Measurements from ENCODE around the gene SCRN3. TPM values are rescaled to one million over a fixed set of nuclear protein-coding genes. Genes with fewer than 3 reads are reported as not detected.
A peak's percentile ranks its signal among the peaks of the same experiment; 100 is the strongest.

SCRN3 gene
- total RNA-seq, 4 donors from 2014 or later = 22.2 to 30.4 (median 26.8) TPM

- H3K4me1 ChIP-seq = peaks cover 0 to 6% (median 0%) of the 10 kb centered on the region in 3 donors
- peaks cover 0 to 70% of the 10 kb centered on the region in 2 donors for H3K36me3 ChIP-seq
- no peak overlapping the region for H3K4me3 ChIP-seq
- no peaks in the 10 kb centered on the region for H3K27me3 ChIP-seq
- ATAC-seq = no peak
- H3K27ac ChIP-seq = no peak overlapping the region
- no peak for TF ChIP-seq POLR2AphosphoS5 (IDR thresholded peaks at IDR 0.05)
- no peak for TF ChIP-seq POLR2A (IDR thresholded peaks at IDR 0.05)
- TF ChIP-seq CTCF (IDR thresholded peaks at IDR 0.05) = no peak
- TF ChIP-seq EP300 (IDR thresholded peaks at IDR 0.05) = no peak
- H3K9me3 ChIP-seq = no peaks in the 10 kb centered on the region
Measured at GRCh38 chr2:174436351-174436750, 40.8 kb downstream of the SCRN3 start.

- Histone ChIP-seq H3K27me3 (no peaks in the 10 kb centered on the region), H3K27ac (no peak overlapping the region), H3K4me3 (no peak overlapping the region), H3K9me3 (no peaks in the 10 kb centered on the region), H3K36me3 (peaks cover 0 to 66% of the 10 kb centered on the region in 2 donors), H3K4me1 (peaks cover 0 to 14% (median 0%) of the 10 kb centered on the region in 3 donors)
- peak; percentile 41 for ATAC-seq
- WGBS, 2 donors (ENCODE audit: low coverage in 1 of 2) = 81 to 87% methylated on average over 7 to 13 of the region's 13 CpGs
- TF ChIP-seq EP300 (IDR thresholded peaks at IDR 0.05) (no peak), POLR2A (IDR thresholded peaks at IDR 0.05) (no peak), POLR2AphosphoS5 (IDR thresholded peaks at IDR 0.05) (no peak), CTCF (IDR thresholded peaks at IDR 0.05) (no peak)
Measured at GRCh38 chr2:174438146-174438886, 42.8 kb downstream of the SCRN3 start.

GRCh38 chr2:174439323-174439722 lies 43.8 kb downstream of the SCRN3 start:
- TF ChIP-seq EP300 (IDR thresholded peaks at IDR 0.05) (no peak), POLR2A (IDR thresholded peaks at IDR 0.05) (no peak), POLR2AphosphoS5 (IDR thresholded peaks at IDR 0.05) (no peak), CTCF (IDR thresholded peaks at IDR 0.05) (no peak)
- no peak overlapping the region for H3K27ac ChIP-seq

GRCh38 chr2:174439950-174440349 lies 44.4 kb downstream of the SCRN3 start:
- 41 to 78% methylated on average over 2 of the region's 2 CpGs for WGBS, 2 donors (ENCODE audit: low coverage in 1 of 2)
- Histone ChIP-seq H3K4me3 (no peak overlapping the region), H3K36me3 (peaks cover 0 to 67% of the 10 kb centered on the region in 2 donors), H3K27me3 (no peaks in the 10 kb centered on the region), H3K4me1 (peaks cover 0 to 15% (median 0%) of the 10 kb centered on the region in 3 donors), H3K27ac (no peak overlapping the region), H3K9me3 (no peaks in the 10 kb centered on the region)
- TF ChIP-seq POLR2A (IDR thresholded peaks at IDR 0.05) (no peak), POLR2AphosphoS5 (IDR thresholded peaks at IDR 0.05) (no peak), CTCF (IDR thresholded peaks at IDR 0.05) (no peak), EP300 (IDR thresholded peaks at IDR 0.05) (no peak)
- ATAC-seq = no peak

More at GRCh38 chr2:174439323-174439722, 43.8 kb downstream of the SCRN3 start:
- H3K4me3 ChIP-seq = no peak overlapping the region
- ATAC-seq = no peak
- H3K36me3 ChIP-seq = peaks cover 0 to 67% of the 10 kb centered on the region in 2 donors
- H3K27me3 ChIP-seq = no peaks in the 10 kb centered on the region
- 73 to 82% methylated on average over 2 of the region's 2 CpGs for WGBS, 2 donors (ENCODE audit: low coverage in 1 of 2)
- no peaks in the 10 kb centered on the region for H3K9me3 ChIP-seq
- peaks cover 0 to 15% (median 0%) of the 10 kb centered on the region in 3 donors for H3K4me1 ChIP-seq
